ENCODE results near the gene RPTOR.

Gene RPTOR

GRCh38 chr17:80866050-80866793 is 321.6 kb downstream of the RPTOR start:
- Histone ChIP-seq H3K79me2 (no peaks in the 10 kb centered on the region), H3K4me3 (ENCODE audit: low read depth, low read length) (no peak overlapping the region), H3K27ac (no peak overlapping the region), H2AFZ (no peak overlapping the region), H3K9me3 (ENCODE audit: control insufficient read depth, low read length) (no peaks in the 10 kb centered on the region), H3K9ac (no peak overlapping the region), H3K4me2 (ENCODE audit: low read length) (no peak overlapping the region), H3K27me3 (ENCODE audit: control insufficient read depth, insufficient read depth, low read length) (no peaks in the 10 kb centered on the region), H3K4me1 (no peaks in the 10 kb centered on the region), H3K36me3 (ENCODE audit: control insufficient read depth, insufficient read depth, low read length) (no peaks in the 10 kb centered on the region)
- TF ChIP-seq CTCF (IDR thresholded peaks at IDR 0.05): peak; percentile 50

GRCh38 chr17:80868022-80868609 is 323.5 kb downstream of the RPTOR start:
- Histone ChIP-seq H3K4me1 (no peaks in the 10 kb centered on the region), H3K4me2 (ENCODE audit: low read length) (no peak overlapping the region), H3K36me3 (ENCODE audit: control insufficient read depth, insufficient read depth, low read length) (no peaks in the 10 kb centered on the region), H3K4me3 (ENCODE audit: low read depth, low read length) (no peak overlapping the region), H2AFZ (no peak overlapping the region), H3K9ac (no peak overlapping the region), H3K9me3 (ENCODE audit: control insufficient read depth, low read length) (no peaks in the 10 kb centered on the region), H3K27ac (no peak overlapping the region), H3K27me3 (ENCODE audit: control insufficient read depth, insufficient read depth, low read length) (no peaks in the 10 kb centered on the region), H3K79me2 (no peaks in the 10 kb centered on the region)
- no peak for TF ChIP-seq CTCF (IDR thresholded peaks at IDR 0.05)

GRCh38 chr17:80869481-80870145 is 325.0 kb downstream of the RPTOR start:
- Histone ChIP-seq H3K36me3 (ENCODE audit: control insufficient read depth, insufficient read depth, low read length) (no peaks in the 10 kb centered on the region), H3K4me3 (ENCODE audit: low read depth, low read length) (no peak overlapping the region), H3K4me1 (no peaks in the 10 kb centered on the region), H3K79me2 (no peaks in the 10 kb centered on the region), H3K27ac (no peak overlapping the region), H3K9ac (no peak overlapping the region), H3K27me3 (ENCODE audit: control insufficient read depth, insufficient read depth, low read length) (no peaks in the 10 kb centered on the region), H2AFZ (no peak overlapping the region), H3K9me3 (ENCODE audit: control insufficient read depth, low read length) (no peaks in the 10 kb centered on the region), H3K4me2 (ENCODE audit: low read length) (no peak overlapping the region)
- TF ChIP-seq CTCF (IDR thresholded peaks at IDR 0.05): no peak

GRCh38 chr17:80870401-80870800 is 325.8 kb downstream of the RPTOR start:
- TF ChIP-seq CTCF (IDR thresholded peaks at IDR 0.05): no peak
- Histone ChIP-seq H3K4me2 (ENCODE audit: low read length) (no peak overlapping the region), H3K9me3 (ENCODE audit: control insufficient read depth, low read length) (no peaks in the 10 kb centered on the region), H2AFZ (no peak overlapping the region), H3K4me1 (no peaks in the 10 kb centered on the region), H3K4me3 (ENCODE audit: low read depth, low read length) (no peak overlapping the region), H3K27me3 (ENCODE audit: control insufficient read depth, insufficient read depth, low read length) (no peaks in the 10 kb centered on the region), H3K36me3 (ENCODE audit: control insufficient read depth, insufficient read depth, low read length) (no peaks in the 10 kb centered on the region), H3K27ac (no peak overlapping the region), H3K79me2 (no peaks in the 10 kb centered on the region), H3K9ac (no peak overlapping the region)

All from parathyroid adenoma (tissue), 2 donors.